Measurements from ENCODE around the gene RORC.
A peak's percentile ranks its signal among the peaks of the same experiment; 100 is the strongest.

RORC gene

DNA sequence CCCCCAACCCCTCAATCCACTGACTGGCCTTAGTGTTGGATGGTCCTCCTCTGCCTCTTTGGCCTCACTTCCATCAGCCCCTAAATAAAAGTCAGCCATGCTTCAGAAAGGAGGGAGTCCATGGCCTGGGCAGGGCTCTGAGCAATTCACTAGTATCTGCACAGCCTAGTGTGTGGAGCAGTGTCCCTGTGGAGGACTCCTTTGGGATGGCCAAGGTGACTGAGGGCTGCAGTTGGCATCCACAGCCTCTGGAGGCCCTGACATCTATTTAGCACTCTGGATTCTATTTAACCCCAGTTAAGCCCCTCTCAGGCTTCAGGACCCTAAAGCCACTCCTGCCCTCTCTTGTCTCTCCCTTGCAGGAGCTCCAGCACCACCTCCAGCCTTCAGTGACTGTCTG, 18.3 kb upstream of the RORC start:
- Histone ChIP-seq H4K20me1 (no peaks in the 10 kb centered on the region), H3K4me2 (no peak overlapping the region), H3K9me3 (no peaks in the 10 kb centered on the region), H3K4me1 (peaks cover 24% of the 10 kb centered on the region), H3K4me3 (no peak overlapping the region), H3K27me3 (no peaks in the 10 kb centered on the region), H3K36me3 (no peaks in the 10 kb centered on the region), H3K27ac (no peak overlapping the region), H3K9ac (no peak overlapping the region)
- no peak for TF ChIP-seq Cebpa-rat (IDR thresholded peaks at IDR 0.05)

DNA sequence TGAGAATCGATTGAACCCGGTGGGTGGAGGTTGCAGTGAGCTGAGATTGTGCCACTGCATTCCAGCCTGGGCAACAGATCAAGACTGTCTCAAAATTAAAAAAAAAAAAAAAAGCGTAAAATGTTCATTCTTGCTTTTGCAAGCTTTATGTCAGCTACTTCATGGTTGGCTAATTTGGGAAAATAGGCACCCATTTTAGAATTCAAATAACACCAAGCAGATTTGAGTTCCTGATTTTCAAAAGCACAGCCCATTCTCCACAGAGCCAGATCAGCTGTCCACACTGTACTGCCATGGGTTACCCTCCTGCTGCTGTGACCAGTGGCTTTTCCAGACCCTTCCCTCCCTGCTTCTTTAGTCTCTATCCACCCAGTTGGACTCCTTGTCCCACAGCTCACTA, 17.5 kb upstream of the RORC start:
- Histone ChIP-seq H3K27me3 (no peaks in the 10 kb centered on the region), H3K9me3 (no peaks in the 10 kb centered on the region), H3K4me1 (peaks cover 24% of the 10 kb centered on the region), H3K27ac (no peak overlapping the region), H3K4me2 (peak overlapping the region; percentile 67; the same call in 1 of the 2 replicates), H3K4me3 (no peak overlapping the region), H3K9ac (no peak overlapping the region), H3K36me3 (no peaks in the 10 kb centered on the region), H4K20me1 (no peaks in the 10 kb centered on the region)
- no peak for TF ChIP-seq Cebpa-rat (IDR thresholded peaks at IDR 0.05)

DNA sequence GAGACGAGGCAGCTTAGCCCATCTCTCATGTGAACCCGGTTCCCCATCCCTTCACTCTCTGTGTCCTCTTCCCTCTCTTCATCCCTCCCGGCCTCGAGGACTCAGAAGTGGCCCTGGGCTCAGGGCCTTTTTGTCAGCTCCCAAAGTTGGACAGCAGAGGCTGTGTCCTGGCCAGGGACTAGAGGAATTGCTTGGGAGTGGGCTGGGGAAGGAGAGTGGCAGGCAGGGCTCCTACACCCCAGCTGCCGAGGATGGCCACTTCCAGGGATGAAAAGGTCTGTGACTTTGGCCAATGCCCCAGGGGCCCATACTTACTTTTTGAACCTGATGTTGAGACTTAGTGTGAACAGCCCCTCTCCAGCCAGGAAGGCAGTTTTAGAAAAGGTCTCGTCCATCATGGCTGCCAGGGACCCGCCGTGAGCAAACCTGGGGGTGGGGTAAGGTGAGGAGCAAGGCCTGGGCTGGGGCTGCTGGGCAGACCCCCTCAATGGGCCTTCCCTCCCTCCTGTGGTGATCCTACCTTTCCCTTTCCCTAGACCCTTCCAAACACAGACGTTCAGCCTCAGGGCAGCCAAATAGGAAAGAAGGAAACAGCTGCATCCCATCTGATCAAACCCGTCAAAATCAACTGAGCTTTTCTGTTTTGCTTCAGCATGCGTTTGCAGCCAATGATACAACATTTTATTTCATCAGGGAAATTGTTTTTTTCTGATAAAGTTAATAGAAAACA, 16.4 kb upstream of the RORC start:
- TF ChIP-seq Cebpa-rat (IDR thresholded peaks at IDR 0.05): no peak
- Histone ChIP-seq H3K9ac (no peak overlapping the region), H3K4me1 (peaks cover 24% of the 10 kb centered on the region), H3K4me3 (no peak overlapping the region), H3K9me3 (no peaks in the 10 kb centered on the region), H3K36me3 (no peaks in the 10 kb centered on the region), H3K4me2 (peak overlapping the region; percentile 67), H3K27ac (0 out of 2 replicates have a peak overlapping the region, but pooled peaks have one; percentile 19), H3K27me3 (no peaks in the 10 kb centered on the region), H4K20me1 (no peaks in the 10 kb centered on the region)

GRCh38 chr1:151846686-151847237, 15.2 kb upstream of the RORC start:
- Histone ChIP-seq H4K20me1 (no peaks in the 10 kb centered on the region), H3K4me3 (no peak overlapping the region), H3K4me1 (peaks cover 24% of the 10 kb centered on the region), H3K9me3 (no peaks in the 10 kb centered on the region), H3K36me3 (no peaks in the 10 kb centered on the region), H3K4me2 (no peak overlapping the region), H3K27ac (no peak overlapping the region), H3K9ac (no peak overlapping the region), H3K27me3 (peaks cover 6% of the 10 kb centered on the region; the same call in 1 of the 2 replicates)
- no peak for TF ChIP-seq Cebpa-rat (IDR thresholded peaks at IDR 0.05)

- H4K20me1 ChIP-seq: no peaks in the 10 kb centered on the region
- H3K9me3 ChIP-seq: no peaks in the 10 kb centered on the region
- peaks cover 24% of the 10 kb centered on the region for H3K4me1 ChIP-seq
- TF ChIP-seq Cebpa-rat (IDR thresholded peaks at IDR 0.05): no peak
- peaks cover 12% of the 10 kb centered on the region for H3K27me3 ChIP-seq
- no peak overlapping the region for H3K4me3 ChIP-seq
- no peak overlapping the region for H3K4me2 ChIP-seq
- no peak overlapping the region for H3K27ac ChIP-seq
- no peak overlapping the region for H3K9ac ChIP-seq
- H3K36me3 ChIP-seq: no peaks in the 10 kb centered on the region
These were observed 14.5 kb upstream of the RORC start for GRCh38 chr1:151846062-151846568.

DNA sequence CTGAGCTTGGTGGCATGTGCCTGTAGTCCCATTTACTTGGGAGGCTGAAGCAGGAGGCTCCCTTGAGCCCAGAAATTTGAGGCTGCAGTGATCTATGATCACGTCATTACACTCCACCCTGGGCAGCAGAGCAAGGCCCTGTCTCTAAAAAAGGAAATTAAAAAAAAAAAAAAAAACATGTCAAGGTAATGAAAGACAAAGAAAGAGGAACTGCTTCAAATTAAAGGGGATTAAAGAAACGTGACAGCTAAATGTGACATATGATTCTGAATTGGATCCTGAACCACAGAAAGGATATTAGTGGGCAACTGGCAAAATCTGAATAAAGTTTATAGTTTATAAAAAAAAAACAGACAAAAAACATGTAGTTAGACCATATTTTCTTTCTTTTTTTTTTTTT, 11.8 kb upstream of the RORC start:
- Histone ChIP-seq H3K4me3 (no peak overlapping the region), H3K4me1 (peaks cover 33% of the 10 kb centered on the region), H3K27me3 (peaks cover 39% of the 10 kb centered on the region), H3K9ac (no peak overlapping the region), H3K27ac (no peak overlapping the region), H3K36me3 (no peaks in the 10 kb centered on the region), H3K9me3 (no peaks in the 10 kb centered on the region), H3K4me2 (no peak overlapping the region), H4K20me1 (peaks cover 7% of the 10 kb centered on the region)
- TF ChIP-seq Cebpa-rat (IDR thresholded peaks at IDR 0.05): no peak

- no peak for TF ChIP-seq Cebpa-rat (IDR thresholded peaks at IDR 0.05)
- Histone ChIP-seq H3K36me3 (no peaks in the 10 kb centered on the region), H3K9me3 (no peaks in the 10 kb centered on the region), H3K4me1 (peaks cover 45% of the 10 kb centered on the region), H3K4me2 (no peak overlapping the region), H3K27ac (no peak overlapping the region), H3K9ac (no peak overlapping the region), H3K4me3 (no peak overlapping the region), H3K27me3 (peaks cover 62% of the 10 kb centered on the region), H4K20me1 (peaks cover 22% of the 10 kb centered on the region)
These were observed 9.5 kb upstream of the RORC start for GRCh38 chr1:151841141-151841540.

- Histone ChIP-seq H3K4me3 (no peak overlapping the region; the same call in 1 of the 2 replicates), H3K4me1 (peaks cover 48% of the 10 kb centered on the region), H3K36me3 (no peaks in the 10 kb centered on the region), H4K20me1 (peaks cover 22% of the 10 kb centered on the region), H3K27ac (no peak overlapping the region), H3K9ac (no peak overlapping the region), H3K27me3 (peaks cover 63% of the 10 kb centered on the region), H3K9me3 (no peaks in the 10 kb centered on the region), H3K4me2 (peak overlapping the region; percentile 98; the same call in 1 of the 2 replicates)
- TF ChIP-seq Cebpa-rat (IDR thresholded peaks at IDR 0.05): no peak
These were observed 8.8 kb upstream of the RORC start for GRCh38 chr1:151840421-151840820.

DNA sequence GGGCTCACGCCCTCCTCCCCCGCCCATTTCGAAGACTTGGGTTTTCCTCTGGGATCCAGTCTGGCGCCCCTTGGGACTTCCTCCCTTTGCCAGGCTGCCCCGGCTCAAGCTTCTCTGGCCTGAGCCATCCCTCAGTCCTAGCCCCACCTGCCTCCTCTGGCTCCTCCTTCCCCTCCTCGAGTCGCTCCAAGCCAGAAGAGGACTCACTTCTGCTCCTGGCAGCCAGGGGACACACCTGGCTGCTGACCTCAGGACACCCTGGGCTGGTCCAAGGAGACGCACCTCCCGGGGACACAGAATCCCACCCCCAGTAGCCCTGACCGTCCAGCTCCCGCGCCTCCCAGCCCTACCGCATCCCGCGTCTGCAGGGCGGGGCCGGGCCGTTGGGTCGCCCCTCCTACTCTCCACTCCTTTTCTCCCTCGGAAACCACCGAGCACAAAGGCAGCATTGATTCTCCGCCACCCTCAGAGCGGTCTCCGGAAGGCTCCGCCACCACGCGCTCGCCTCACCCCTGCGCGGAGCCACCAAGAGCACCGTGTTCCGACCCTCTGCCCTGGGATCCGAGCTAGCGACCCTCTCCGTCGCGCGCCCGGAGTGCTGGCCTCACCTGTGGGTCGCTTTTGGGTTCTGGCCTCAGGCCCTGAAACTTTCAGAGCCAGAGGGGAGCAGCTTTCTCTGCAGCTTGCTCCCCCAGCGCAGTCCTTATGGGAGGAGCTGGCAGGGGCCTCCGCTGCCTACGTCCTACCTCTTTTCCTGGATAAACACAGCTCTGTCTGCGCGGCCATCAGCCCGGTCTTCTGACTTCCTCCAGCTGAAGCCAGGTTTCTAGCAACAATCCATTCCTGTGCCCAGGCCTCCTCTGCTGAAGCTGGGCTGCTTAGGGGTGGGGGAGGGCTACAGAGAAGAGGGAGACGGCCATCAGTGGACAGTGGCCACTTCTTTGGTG, 8.1 kb upstream of the RORC start, which contains the start of gene C2CD4D:
TSS of gene C2CD4D (minus strand) at position 364 of the 947 bp plus-strand sequence. CDS start 831 bp downstream, outside the sequence.
- H3K4me2 ChIP-seq: peak within 1 kb of the TSS; percentile 98
- peaks cover 63% of the 10 kb centered on the region for H3K27me3 ChIP-seq
- no peaks in the 10 kb centered on the region for H3K36me3 ChIP-seq
- no peak within 1 kb of the TSS for H3K9ac ChIP-seq
- peaks cover 53% of the 10 kb centered on the region for H3K4me1 ChIP-seq
- H3K9me3 ChIP-seq: no peaks in the 10 kb centered on the region
- peak within 1 kb of the TSS; percentile 67 for H3K4me3 ChIP-seq
- peaks cover 22% of the 10 kb centered on the region for H4K20me1 ChIP-seq
- TF ChIP-seq Cebpa-rat (IDR thresholded peaks at IDR 0.05): no peak
- no peak within 1 kb of the TSS for H3K27ac ChIP-seq

Data from BLaER1 (cell line).